ENCODE data around the gene ACOT11. TPM values are rescaled to one million over a fixed set of nuclear protein-coding genes. Genes with fewer than 3 reads are reported as not detected.

ACOT11 gene
- total RNA-seq, 1 donor from 2014 or later = 1.0 TPM

DNA sequence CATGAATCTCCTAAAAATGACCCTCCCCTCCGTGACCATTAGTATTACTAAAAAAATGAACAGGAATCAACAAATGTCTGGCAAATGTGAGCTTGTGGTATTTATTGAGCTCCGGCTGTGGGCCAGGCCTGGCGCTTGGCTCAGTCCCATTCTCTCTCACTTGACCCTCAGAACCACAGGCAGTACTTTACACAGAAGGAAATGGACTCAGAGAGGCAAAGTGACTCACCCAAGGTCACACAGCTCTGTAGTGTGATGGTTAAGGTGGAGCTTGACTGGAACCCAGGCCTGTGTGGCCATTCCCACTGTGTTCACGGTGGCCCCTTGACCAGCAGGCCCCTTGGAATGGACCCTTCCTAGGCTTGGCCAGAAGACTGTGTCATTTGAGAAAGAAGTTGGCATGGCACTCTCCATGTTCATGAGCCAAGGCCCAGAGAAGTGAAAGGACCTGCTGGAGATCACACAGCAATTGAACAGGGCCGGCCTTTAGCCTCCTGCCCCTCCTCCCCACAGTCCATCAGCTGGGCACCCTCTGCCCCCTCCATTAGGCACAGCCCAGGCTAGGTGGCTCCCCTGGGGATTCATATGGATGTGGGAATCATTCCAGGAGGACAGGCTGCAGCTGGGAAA, 43.2 kb downstream of the ACOT11 start:
- peak; percentile 10 for DNase-seq

DNA sequence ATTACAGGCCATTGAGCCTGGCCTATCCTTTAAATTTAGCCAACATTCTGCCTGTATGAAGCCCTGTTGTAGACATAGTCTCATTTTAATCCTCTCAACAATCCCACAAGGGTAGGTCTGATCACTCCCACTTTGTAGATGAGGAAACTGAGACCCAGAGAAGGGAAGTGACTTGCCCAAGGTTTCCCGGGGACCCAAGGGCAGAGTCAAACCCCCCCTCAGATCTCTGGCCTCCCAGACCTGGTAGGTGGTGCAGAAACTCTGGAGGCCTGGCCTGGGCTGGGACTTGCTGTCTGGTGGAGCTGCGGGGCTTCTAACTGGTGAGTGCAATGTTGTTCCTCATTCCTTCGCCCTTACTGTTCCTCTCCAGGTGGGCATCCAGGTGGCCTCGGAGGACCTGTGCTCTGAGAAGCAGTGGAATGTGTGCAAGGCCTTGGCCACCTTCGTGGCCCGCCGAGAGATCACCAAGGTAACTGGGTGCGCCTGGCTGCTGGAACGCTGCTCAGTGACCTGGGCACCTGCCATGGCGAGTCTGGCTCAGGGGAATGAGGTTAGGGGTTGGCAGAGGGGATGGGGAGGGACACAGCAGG, 45.6 kb downstream of the ACOT11 start:
- DNase-seq = no peak

- DNase-seq = no peak
These were observed 46.4 kb downstream of the ACOT11 start for GRCh38 chr1:54594463-54594862.

DNA sequence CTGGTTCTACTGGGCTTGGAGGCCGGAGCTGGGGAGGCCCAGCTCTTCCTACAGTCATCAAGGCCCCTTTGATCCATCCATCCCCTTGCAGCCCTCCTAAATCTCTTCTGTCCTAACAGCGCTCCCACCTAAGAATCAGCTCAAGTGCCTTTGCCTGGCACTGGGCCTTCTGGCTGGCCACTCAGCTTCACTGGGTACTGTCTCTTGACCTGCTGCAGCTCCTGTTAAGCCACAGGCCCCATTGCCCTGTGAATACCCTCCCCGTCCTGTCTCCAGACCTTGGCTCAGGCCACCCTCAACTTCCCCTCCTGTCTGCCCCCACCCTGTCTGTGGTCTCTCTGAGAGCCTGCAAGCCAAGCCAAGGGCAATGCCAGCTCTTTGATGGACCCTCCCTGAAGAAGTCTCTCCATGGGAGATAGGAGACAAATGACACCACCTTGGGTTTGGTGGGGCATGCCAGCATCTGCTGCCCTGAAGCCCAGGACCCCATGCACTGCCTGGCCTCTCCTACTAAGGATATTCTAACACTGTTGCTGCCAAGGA, 48.0 kb downstream of the ACOT11 start:
- no peak for DNase-seq

GRCh38 chr1:54596756-54597155, 48.7 kb downstream of the ACOT11 start:
- DNase-seq = no peak

- DNase-seq = no peak
These were observed 49.5 kb downstream of the ACOT11 start for GRCh38 chr1:54597455-54598030.

GRCh38 chr1:54599211-54599823, 51.3 kb downstream of the ACOT11 start:
- DNase-seq = no peak

DNA sequence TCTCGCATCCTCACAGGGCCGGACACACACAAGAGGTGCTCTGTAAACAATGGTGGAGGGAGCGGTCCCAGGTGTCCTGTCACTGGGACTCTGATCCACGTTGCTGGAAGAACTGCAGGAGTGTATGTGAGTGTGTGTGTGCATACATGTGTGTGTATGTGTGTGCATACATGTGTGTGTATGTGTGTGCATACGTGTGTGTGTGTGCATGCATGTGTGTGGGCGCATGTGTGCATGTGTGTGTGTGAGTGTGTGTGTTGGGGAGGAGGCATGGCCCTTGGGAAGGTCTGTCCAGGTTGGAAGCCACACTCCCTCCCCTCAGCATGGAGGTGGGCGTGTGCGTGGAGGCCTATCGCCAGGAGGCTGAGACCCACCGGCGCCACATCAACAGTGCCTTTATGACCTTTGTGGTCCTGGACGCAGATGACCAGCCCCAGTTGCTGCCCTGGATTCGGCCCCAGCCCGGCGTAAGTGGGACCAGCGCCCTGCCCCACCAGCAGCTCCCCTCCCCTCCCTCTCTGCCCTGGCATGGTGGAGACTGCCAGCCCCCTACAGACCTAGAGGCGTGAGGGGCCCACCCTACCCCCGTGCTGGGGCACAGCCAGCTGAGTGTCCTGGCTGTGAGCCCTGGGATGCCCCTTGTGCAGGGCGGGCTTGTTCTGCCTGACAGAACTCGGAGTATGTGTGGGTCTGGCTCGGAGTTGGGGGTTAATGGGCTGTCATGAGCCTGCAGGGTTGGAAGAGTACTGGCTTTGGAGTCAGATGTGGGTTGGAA, 53.1 kb downstream of the ACOT11 start:
- DNase-seq = no peak

- DNase-seq = no peak
These were observed 53.7 kb downstream of the ACOT11 start for GRCh38 chr1:54601730-54602129.

GRCh38 chr1:54602554-54602953, 54.5 kb downstream of the ACOT11 start:
- no peak for DNase-seq

DNA sequence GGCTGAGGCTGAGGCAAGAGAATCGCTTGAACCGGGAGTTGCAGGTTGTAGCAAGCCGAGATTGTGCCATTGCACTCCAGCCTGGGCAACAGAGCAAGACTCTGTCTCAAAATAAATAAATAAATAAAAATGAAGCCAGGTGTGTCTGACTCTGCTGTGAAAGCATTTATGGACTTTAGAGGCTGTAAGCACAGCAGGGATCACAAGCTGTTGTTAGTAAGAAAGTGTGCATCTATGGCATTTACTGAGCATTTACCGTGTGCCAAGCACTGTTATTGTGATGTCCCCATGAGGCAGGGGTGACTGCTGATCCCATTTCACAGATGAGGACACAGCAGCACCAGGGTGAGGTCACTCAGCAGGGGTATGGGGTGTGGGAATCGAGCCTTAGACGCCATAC, 55.2 kb downstream of the ACOT11 start:
- DNase-seq = no peak

- DNase-seq = no peak
These were observed 56.0 kb downstream of the ACOT11 start for GRCh38 chr1:54604051-54604450.

DNA sequence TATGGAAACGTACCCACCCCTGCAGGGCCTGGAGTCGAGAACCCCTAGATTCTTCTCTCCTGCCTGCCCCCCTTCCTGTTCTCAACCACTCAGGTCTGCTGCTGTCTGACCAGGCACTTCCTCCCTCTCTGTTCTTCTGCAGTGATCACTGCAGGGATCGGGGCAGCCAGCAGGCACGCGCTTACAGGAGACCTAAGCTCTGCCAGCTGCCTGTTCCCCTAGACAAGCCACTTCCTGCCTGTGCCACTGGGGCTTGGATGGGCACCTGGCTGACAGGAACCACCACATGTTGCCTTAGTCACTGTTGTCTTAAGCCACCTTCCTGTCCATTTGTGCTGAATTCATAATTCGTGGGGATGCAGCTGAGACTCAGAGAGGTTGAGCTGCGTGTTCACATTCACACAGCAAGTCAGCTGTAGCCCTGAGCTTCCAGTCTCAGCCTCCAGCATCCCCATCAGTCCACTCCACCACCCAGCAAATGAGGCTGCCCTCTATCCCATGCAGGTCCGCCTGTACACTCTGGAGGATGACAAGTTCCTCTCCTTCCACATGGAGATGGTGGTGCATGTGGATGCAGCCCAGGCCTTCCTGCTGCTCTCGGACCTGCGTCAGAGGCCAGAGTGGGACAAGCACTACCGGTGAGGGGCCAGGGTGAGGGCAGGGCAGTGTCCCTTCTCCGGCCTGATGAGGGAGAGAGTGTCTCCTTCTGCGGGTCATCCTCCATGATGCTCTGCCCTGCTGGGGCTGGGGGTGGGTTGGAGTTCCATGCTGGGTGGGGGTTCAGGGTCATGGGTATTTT, 56.7 kb downstream of the ACOT11 start:
- peak; percentile 54 for DNase-seq

- DNase-seq = no peak
These were observed 58.3 kb downstream of the ACOT11 start for GRCh38 chr1:54606096-54606989.

DNA sequence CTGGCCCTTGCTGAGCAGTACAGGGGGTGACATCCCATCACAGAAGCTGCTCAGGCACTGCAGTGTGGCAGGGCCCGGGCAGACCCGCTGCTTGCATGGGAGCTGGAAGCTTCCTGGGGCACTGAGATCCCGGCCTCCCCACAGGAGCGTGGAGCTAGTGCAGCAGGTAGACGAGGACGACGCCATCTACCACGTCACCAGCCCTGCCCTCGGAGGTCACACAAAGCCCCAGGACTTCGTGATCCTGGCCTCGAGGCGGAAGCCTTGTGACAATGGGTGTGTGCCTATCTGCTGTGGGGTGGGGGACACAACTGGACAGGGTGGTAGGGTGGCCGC, 58.9 kb downstream of the ACOT11 start:
- DNase-seq = no peak

DNA sequence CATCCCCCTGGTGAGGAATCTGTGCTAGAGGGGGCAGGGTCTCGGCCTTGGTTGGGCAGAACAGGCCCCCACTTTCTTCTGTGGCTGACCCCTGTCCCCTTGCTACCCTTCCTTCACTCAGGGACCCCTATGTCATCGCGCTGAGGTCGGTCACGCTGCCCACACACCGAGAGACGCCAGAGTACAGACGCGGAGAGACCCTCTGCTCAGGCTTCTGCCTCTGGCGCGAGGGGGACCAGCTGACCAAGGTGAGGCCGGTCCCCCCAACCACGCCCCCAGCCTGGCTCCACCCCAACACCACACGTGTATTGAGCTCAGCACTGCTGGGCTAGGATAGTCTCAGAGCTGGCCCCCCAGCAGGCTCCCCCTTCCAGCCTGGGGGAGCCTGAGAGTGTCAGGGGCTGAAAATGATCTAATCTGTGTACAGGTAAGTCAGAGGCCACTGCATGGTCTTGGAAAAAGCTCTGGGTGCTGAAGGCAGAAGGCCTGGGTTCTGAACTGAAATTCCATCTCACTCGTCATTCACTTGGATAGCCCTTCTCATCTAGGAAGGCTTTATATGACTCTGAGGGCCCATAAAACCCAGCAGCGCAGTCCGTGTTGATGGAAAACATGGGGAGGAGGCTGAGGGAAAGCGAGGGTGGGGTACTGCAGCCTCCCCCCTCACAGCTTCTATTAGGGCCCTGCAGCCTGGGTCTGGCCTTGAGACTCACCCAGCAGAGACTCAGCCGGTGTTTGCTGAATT, 60.0 kb downstream of the ACOT11 start:
- no peak for DNase-seq

DNA sequence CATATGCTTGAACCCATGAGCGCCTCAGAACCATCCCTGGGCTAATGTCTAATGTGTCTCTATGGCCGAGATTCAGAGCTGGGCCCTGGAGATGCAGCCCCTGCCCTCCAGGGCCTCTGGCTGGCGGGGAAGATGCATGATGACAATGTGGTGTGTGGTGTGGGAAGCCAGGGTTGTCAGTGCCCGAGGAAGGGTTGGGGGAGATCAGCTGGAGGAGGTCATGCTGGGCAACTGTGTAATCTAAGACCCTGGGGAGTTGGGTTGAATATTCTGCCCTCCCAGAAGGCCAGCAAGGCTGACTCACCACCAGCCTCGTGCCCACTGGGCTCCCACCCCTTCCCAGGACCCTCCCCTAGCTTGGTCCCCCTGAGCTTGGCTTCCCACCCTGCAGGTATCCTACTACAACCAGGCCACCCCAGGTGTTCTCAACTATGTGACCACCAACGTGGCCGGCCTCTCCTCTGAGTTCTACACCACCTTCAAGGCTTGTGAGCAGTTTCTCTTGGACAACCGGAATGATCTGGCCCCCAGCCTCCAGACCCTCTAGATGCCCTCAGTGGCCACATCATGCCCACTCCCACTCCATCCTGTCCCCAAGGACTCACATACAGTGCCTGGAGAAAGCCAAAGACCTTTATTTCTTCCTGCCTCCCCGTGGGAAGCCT, 60.7 kb downstream of the ACOT11 start:
- DNase-seq = no peak

DNA sequence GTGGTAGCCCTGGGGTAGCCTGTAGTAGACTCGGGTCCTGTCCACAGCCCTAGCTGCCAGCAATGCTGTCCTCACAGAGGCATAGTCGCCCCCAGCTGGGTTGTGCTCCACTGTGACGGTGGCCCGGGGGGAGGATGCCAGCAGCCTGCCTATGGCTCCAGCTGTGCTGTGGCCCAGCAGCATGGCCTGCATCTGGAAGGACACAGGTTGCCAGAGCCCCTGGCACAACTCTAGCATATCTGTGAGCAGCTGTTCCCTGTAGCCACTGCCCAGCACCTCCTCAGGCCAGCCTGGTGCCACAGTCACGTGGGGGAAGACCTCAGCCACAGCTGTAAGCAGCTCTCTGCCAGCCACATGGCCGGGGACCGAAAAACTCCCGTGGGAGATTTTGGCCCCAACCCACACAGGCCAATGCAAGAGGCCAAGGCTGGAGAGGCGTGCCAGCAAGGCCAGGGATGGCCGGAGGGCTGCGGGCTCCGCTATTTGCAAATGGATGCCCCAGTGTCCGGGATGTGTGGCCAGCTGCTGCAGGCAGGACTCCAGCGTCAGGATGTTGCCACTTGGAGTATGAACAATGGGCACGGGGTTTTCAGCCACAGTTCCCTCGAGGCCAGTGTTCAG, 61.4 kb downstream of the ACOT11 start:
- no peak for DNase-seq

DNA sequence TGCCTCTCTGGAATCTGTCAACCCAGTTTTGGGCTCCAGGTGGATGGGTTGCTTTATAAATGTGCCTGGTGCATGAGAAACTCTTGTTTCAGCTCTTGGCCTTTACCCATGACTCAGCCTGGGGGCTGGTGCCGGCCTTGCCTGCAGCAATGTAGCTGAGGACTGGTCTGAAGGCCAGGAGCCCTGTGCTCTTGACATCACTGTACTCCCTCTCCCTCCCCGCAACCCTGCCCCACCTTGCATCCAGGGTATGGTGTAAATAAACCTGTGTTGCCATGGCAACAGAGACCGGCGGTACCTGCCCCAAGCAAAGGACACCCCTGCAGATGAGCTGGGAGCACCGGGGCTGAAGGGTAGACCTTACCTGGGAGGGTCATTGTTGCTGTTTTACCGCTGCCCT, 62.0 kb downstream of the ACOT11 start:
- DNase-seq = no peak
